NB4 (cell line): ENCODE measurements around the gene GNS.

Source experiments
- CTCF ChIP-seq: IDR thresholded peaks from one replicate; pipeline ENCODE4 v1.5.1; 2012; ENCODE audit warnings: low read depth, low read length
- MAX ChIP-seq: IDR thresholded peaks from 2 replicates; pipeline ENCODE4 v1.6.1; 2011; ENCODE audit warnings: low read depth, low read length
- MYC ChIP-seq: IDR thresholded peaks from 2 replicates; pipeline ENCODE4 v1.6.1; 2011; ENCODE audit warnings: low read depth, low read length
- POLR2A ChIP-seq: IDR thresholded peaks from 2 replicates; pipeline ENCODE4 v1.6.1; 2011; ENCODE audit warnings: mild to moderate bottlenecking; ENCODE audit not compliant: insufficient read length; ENCODE audit errors: extremely low read depth

DNA sequence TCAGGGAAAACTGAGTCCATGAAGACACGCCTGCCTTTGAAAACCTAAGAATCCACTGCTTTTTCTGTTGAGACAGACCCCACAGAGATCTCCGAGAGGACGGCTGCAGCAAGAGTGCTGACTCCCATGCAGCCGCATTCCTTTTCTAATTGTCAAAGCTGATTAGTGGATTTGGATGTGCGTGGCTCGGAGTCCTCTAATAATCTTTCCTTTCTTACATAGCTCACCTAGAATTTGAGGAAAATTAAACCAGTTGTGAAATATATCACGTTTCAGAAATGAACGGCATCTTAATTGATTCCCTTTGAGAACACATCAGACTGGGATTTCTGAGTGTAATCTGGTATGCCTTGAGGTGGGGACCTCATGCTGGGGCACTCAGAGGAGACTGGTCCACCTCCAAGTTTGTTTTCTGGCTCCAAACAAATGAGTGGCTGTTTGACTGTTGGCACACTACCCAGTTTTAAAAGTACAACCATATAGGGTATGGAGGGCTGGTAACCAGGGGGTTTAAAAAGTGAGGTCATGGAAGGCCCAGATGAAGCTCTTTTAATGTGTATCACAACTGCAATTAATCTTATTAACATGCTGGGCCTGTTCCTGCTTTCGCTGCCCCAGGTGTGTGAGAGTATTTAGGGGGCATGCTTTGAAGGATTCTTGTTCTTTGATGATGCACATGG lies 85.6 kb downstream of the GNS start:
- TF ChIP-seq CTCF (no peak), POLR2A (no peak), MAX (no peak), MYC (no peak)
